Karpas-422 (cell line): ENCODE data around the gene RBL1. TPM values are rescaled to one million over a fixed set of nuclear protein-coding genes. Genes with fewer than 3 reads are reported as not detected.
A peak's percentile ranks its signal among the peaks of the same experiment; 100 is the strongest.
"Not testable (repeated sequence)": the region's sequence is repeated elsewhere in the genome, so short reads cannot be mapped to it uniquely, and the experiment has no call there.

Source experiments
- DNase-seq: peaks from one replicate; pipeline ENCODE4 v3.0.0-alpha.2; 2015
- H2AFZ ChIP-seq: fragments of 200-600 bp; sonication (generic); 2 replicates; pipeline ENCODE4 v1.6.1; 2014; ENCODE audit warnings: antibody characterized with exemption, low read length, mixed read lengths
- H3K27ac ChIP-seq: fragments of 200-600 bp; sonication (generic); 2 replicates; pipeline ENCODE4 v1.5.1; 2014; ENCODE audit warnings: mild to moderate bottlenecking, low read length, moderate library complexity
- H3K27me3 ChIP-seq: fragments of 200-600 bp; sonication (generic); 2 replicates; pipeline ENCODE4 v1.6.1; 2014; ENCODE audit warnings: low read length, mixed read lengths
- H3K36me3 ChIP-seq: fragments of 200-600 bp; sonication (generic); 2 replicates; pipeline ENCODE4 v1.6.1; 2014; ENCODE audit warnings: low read length, mixed read lengths; ENCODE audit not compliant: insufficient read depth
- H3K4me1 ChIP-seq: fragments of 200-600 bp; sonication (generic); 2 replicates; pipeline ENCODE4 v1.6.1; 2014; ENCODE audit warnings: mild to moderate bottlenecking, low read length, mixed read lengths
- H3K4me2 ChIP-seq: fragments of 200-600 bp; sonication (generic); 2 replicates; pipeline ENCODE4 v1.6.1; 2014; ENCODE audit warnings: low read length, low read depth, mild to moderate bottlenecking; ENCODE audit not compliant: poor library complexity, severe bottlenecking
- H3K4me3 ChIP-seq: fragments of 200-600 bp; sonication (generic); 2 replicates; pipeline ENCODE4 v1.5.1; 2014; ENCODE audit warnings: mild to moderate bottlenecking, antibody characterized with exemption, low read length, mixed read lengths
- H3K79me2 ChIP-seq: fragments of 200-600 bp; sonication (generic); 2 replicates; pipeline ENCODE4 v1.6.1; 2014; ENCODE audit warnings: mild to moderate bottlenecking, low read length, mixed read lengths
- H3K9ac ChIP-seq: fragments of 200-600 bp; sonication (generic); 2 replicates; pipeline ENCODE4 v1.6.0; 2014; ENCODE audit warnings: low read length
- H3K9me2 ChIP-seq: fragments of 200-600 bp; sonication (generic), shearing (Covaris generic); replicated peaks from 2 replicates; pipeline ENCODE4 v1.6.0; 2014; ENCODE audit warnings: mild to moderate bottlenecking, low read length, moderate library complexity; ENCODE audit not compliant: insufficient read depth
- H3K9me3 ChIP-seq: fragments of 300-700, 200-600 bp; sonication (generic); 2 replicates; pipeline ENCODE4 v1.6.1; 2014; ENCODE audit warnings: low read length, mixed read lengths
- H4K20me1 ChIP-seq: fragments of 200-600 bp; sonication (generic); 2 replicates; pipeline ENCODE4 v1.6.1; 2014; ENCODE audit warnings: mild to moderate bottlenecking, antibody characterized with exemption, low read length, low read depth; ENCODE audit not compliant: insufficient read depth
- total RNA-seq: library from RNA; depleted of rRNA; stranded (reverse); fragments of >200 nt; shearing (Covaris generic); gene quantifications from 2 replicates; pipeline ENCODE4 v1.2.3, GENCODE V29; 2014; ENCODE audit warnings: low replicate concordance

RBL1 gene
- total RNA-seq, 1 experiment from 2014 or later = 19.2 TPM

DNA sequence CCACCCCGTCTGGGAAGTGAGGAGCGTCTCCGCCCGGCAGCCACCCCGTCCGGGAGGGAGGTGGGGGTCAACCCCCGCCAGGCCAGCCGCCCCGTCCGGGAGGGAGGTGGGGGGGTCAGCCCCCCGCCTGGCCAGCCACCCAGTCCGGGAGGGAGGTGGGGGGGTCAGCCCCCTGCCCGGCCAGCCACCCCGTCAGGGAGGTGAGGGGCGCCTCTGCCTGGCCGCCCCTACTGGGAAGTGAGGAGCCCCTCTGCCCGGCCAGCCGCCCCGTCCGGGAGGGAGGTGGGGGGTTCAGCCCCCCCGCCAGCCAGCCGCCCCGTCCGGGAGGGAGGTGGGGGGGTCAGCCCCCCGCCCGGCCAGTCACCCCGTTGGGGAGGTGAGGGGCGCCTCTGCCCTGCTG lies 83.2 kb downstream of the RBL1 start:
- H2AFZ ChIP-seq, H3K9ac ChIP-seq, H4K20me1 ChIP-seq, H3K27me3 ChIP-seq, H3K4me3 ChIP-seq, H3K27ac ChIP-seq, H3K9me2 ChIP-seq, H3K4me2 ChIP-seq, H3K9me3 ChIP-seq, DNase-seq, H3K79me2 ChIP-seq: not testable (repeated sequence)
- Histone ChIP-seq H3K36me3 (peaks cover 27% of the 10 kb centered on the region), H3K4me1 (peaks cover 28% of the 10 kb centered on the region)

DNA sequence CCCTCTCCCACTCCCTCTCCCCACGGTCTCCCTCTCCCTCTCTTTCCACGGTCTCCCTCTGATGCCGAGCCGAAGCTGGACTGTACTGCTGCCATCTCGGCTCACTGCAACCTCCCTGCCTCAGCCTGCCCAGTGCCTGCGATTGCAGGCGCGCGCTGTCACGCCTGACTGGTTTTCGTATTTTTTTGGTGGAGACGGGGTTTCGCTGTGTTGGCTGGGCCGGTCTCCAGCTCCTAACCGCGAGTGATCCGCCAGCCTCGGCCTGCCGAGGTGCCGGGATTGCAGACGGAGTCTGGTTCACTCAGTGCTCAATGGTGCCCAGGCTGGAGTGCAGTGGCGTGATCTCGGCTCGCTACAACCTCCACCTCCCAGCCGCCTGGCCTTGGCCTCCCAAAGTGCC lies 83.9 kb downstream of the RBL1 start:
- H3K36me3 ChIP-seq = peaks cover 26% of the 10 kb centered on the region

DNA sequence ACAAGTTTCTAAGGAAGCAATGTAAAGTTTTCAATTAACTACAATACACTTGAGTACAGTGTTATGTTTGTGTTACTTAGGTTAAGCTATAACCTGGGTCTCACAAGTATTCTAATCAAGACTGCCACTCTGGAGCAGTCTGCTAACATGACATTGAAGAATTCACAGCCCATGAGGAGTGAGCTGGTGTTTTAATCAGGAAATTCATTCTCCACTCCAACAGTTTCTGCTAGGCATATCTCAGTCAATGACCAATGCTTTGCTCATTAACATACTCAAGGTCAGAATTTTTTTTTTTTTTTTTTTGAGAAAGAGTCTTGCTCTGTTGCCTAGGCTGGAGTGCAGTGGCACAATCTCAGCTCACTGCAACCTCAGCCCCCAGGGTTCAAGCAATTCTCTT lies 84.7 kb downstream of the RBL1 start:
- H3K27me3 ChIP-seq = no peaks in the 10 kb centered on the region
- H3K9me2 ChIP-seq = no peaks in the 10 kb centered on the region
- no peak overlapping the region for H3K4me2 ChIP-seq
- H4K20me1 ChIP-seq = no peaks in the 10 kb centered on the region
- peak overlapping the region; percentile 30; the same call in 1 of the 2 replicates for H3K27ac ChIP-seq
- peaks cover 40% of the 10 kb centered on the region for H3K4me1 ChIP-seq
- no peak overlapping the region for H3K4me3 ChIP-seq
- H3K9me3 ChIP-seq = no peaks in the 10 kb centered on the region
- no peaks in the 10 kb centered on the region for H3K79me2 ChIP-seq
- no peak for DNase-seq
- H3K36me3 ChIP-seq = peaks cover 19% of the 10 kb centered on the region
- H3K9ac ChIP-seq = no peak overlapping the region
- H2AFZ ChIP-seq = no peak overlapping the region

More for the DNA sequence above, 83.9 kb downstream of the RBL1 start:
- not testable (repeated sequence) for H4K20me1 ChIP-seq, H2AFZ ChIP-seq, H3K4me3 ChIP-seq, H3K79me2 ChIP-seq, H3K4me2 ChIP-seq, DNase-seq, H3K27me3 ChIP-seq, H3K9me2 ChIP-seq, H3K9ac ChIP-seq, H3K27ac ChIP-seq, H3K9me3 ChIP-seq
- H3K4me1 ChIP-seq = peaks cover 33% of the 10 kb centered on the region

DNA sequence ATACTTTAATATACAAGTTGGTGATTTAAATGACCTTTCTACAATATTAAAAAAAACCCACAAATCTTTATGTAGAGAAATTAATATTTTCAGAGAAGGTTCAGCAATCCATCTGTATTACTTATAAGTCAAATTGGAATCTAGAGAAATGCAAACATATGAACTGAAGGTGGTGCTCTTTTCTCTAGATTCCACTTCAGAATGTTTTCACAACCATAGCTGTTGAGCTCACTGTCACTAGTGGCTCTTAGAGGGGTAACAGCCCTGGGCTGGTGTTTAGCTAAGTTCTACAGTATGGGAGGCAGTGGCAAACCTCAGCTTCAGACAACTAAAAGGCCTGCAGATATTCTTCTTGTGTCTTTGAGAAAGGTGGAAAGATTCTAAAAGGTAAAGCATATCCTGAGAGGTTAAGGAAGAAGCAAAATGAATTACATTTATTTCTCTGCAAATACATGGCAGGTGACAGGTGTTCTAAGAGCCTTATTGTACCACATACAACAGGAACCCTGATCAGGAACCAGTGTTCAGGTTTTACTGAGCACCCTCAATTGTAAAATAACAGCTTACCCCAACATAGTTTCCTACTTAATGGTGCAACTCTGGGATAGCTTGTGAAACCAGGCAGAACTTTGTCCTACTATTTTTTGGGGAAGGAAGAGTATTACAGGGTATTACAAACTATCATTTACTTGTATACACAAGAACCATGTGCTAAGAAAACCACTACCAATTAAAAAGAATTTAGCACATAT lies 87.7 kb downstream of the RBL1 start:
- no peaks in the 10 kb centered on the region for H3K79me2 ChIP-seq
- no peak overlapping the region for H2AFZ ChIP-seq
- H3K9me2 ChIP-seq = no peaks in the 10 kb centered on the region
- DNase-seq = peak; percentile 79
- H3K9me3 ChIP-seq = no peaks in the 10 kb centered on the region
- peak overlapping the region; percentile 81 for H3K27ac ChIP-seq
- H3K4me2 ChIP-seq = no peak overlapping the region
- H3K27me3 ChIP-seq = no peaks in the 10 kb centered on the region
- H4K20me1 ChIP-seq = no peaks in the 10 kb centered on the region
- H3K4me1 ChIP-seq = peaks cover 52% of the 10 kb centered on the region
- H3K4me3 ChIP-seq = no peak overlapping the region
- H3K36me3 ChIP-seq = peaks cover 13% of the 10 kb centered on the region; the same call in 1 of the 2 replicates
- no peak overlapping the region for H3K9ac ChIP-seq

DNA sequence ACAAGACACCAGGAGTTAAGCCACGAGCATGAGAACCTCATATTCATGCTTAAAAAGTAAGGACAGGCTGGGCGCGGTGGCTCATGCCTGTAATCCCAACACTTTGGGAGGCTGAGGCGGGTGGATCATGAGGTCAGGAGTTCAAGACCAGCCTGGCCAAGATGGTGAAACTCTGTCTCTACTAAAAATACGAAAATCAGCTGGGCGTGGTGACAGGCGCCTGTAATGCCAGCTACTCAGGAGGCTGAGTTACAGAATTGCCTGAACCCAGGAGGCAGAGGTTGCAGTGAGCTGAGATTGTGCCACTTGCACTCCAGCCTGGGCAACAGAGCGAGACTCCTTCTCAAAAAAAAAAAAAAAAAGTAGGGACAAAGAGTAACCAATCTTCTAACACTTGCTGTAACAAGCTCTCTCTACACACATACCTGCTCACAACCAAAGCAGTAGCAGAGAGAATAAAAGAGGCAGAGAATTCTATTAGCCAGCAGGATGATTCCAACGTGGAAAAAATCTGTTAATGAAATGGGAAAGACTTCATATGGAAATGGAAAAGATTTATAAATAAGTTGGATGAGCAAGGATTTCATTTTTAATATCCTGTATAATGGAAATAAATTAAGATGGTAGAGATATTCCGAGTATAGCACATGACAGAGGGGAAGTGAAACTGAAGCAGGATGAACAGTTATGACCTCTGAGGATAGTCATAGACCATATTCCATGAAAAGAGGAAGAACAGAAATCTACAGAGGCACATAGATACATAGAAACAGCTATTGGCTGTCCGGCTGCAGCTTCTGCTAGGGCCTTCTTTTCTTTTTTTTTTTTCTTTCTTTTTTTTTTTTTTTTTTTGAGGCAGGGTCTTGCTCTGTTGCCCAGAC lies 90.5 kb downstream of the RBL1 start:
- H3K9me2 ChIP-seq, H3K9ac ChIP-seq, H3K27me3 ChIP-seq, H3K79me2 ChIP-seq, H2AFZ ChIP-seq, H3K9me3 ChIP-seq, H3K4me3 ChIP-seq, H4K20me1 ChIP-seq: not testable (repeated sequence)
- DNase-seq = peak; percentile 86
- peak overlapping the region; percentile 31 for H3K4me2 ChIP-seq
- peak overlapping the region; percentile 81 for H3K27ac ChIP-seq
- peaks cover 50% of the 10 kb centered on the region for H3K4me1 ChIP-seq
- peaks cover 14% of the 10 kb centered on the region; the same call in 1 of the 2 replicates for H3K36me3 ChIP-seq

DNA sequence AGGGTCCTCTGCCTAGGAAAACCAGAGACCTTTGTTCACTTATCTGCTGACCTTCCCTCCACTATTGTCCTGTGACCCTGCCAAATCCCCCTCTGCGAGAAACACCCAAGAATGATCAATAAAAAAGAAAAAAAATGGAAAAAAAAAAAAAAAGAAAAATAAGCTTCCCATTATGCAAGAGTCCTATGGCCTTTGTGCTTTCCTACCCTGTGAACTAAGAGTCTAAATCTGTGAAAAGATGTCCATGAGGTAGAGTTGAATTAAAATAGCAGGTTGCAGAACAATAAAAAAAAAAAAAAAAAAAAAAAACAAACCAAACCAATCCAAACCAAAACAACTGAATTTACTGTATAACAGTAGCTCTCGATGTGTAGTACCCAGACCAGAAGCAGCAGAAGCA lies 94.2 kb downstream of the RBL1 start:
- H3K4me2 ChIP-seq, H3K79me2 ChIP-seq, H3K27me3 ChIP-seq, H4K20me1 ChIP-seq, H3K9ac ChIP-seq, H3K9me2 ChIP-seq, H3K4me3 ChIP-seq, H3K27ac ChIP-seq, H3K9me3 ChIP-seq, H2AFZ ChIP-seq, DNase-seq: not testable (repeated sequence)
- Histone ChIP-seq H3K36me3 (peaks cover 24% of the 10 kb centered on the region; the same call in 1 of the 2 replicates), H3K4me1 (peaks cover 17% of the 10 kb centered on the region)

DNA sequence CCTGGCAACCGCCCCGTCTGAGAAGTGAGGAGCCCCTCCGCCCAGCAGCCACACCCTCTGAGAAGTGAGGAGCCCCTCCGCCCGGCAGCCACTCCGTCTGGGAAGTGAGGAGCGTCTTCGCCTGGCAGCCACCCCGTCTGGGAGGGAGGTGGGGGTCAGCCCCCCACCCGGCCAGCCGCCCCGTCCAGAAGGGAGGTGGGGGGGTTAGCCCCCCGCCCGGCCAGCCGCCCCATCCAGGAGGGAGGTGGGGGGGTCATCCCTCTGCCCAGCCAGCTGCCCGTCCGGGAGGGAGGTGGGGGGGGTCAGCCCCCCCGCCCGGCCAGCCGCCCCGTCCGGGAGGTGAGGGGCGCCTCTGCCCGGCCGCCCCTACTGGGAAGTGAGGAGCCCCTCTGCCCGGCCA lies 95.6 kb downstream of the RBL1 start:
- not testable (repeated sequence) for H3K27ac ChIP-seq, H3K4me1 ChIP-seq, H2AFZ ChIP-seq, H3K9me3 ChIP-seq, H3K9me2 ChIP-seq, H3K27me3 ChIP-seq, H3K4me2 ChIP-seq, H3K79me2 ChIP-seq, H3K9ac ChIP-seq, H3K4me3 ChIP-seq, DNase-seq, H4K20me1 ChIP-seq
- H3K36me3 ChIP-seq = peaks cover 34% of the 10 kb centered on the region; the same call in 1 of the 2 replicates

DNA sequence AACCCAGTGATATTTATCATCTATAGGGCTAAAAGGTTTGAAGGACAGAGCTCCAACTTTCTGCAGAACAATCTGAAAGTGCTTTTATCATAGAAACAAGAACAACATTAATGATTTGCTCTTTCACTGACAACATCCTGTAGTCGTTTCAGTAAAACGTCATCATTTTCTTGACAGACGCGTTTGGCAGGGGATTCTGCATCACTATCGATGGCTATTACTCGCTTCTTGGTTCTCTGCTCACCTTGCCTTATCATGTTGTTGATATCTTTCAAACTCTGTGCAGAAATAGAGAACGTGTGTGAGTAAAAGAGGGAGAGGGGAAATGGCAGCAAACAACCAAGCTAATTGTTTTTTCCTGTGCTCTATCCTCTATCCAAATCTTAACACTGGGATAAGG lies 97.1 kb downstream of the RBL1 start:
- no peaks in the 10 kb centered on the region for H4K20me1 ChIP-seq

More for the DNA sequence above, 97.1 kb downstream of the RBL1 start:
- H3K9me2 ChIP-seq = no peaks in the 10 kb centered on the region
- peaks cover 31% of the 10 kb centered on the region; the same call in 1 of the 2 replicates for H3K36me3 ChIP-seq
- H3K4me1 ChIP-seq = no peaks in the 10 kb centered on the region
- no peak for DNase-seq
- no peak overlapping the region for H3K9ac ChIP-seq
- H3K79me2 ChIP-seq = no peaks in the 10 kb centered on the region
- H3K4me3 ChIP-seq = no peak overlapping the region
- H2AFZ ChIP-seq = no peak overlapping the region
- H3K9me3 ChIP-seq = no peaks in the 10 kb centered on the region
- no peaks in the 10 kb centered on the region for H3K27me3 ChIP-seq
- no peak overlapping the region for H3K4me2 ChIP-seq
- no peak overlapping the region for H3K27ac ChIP-seq
